H1 (cell line): Measurements from ENCODE around the gene PDE4C. TPM values are rescaled to one million over a fixed set of nuclear protein-coding genes. Genes with fewer than 3 reads are reported as not detected.

Experiments
- CTCF ChIA-PET: fragments of 300-600 bp; sonication (Branson Sonifier 250); formaldehyde crosslinking; loops from one replicate; lab custom pipeline; 2021; ENCODE audit not compliant: partially characterized antibody; lab: Charles Lee
- POLR2A ChIA-PET: fragments of 300-600 bp; sonication (Branson Sonifier 250); formaldehyde crosslinking; loops from one replicate; lab custom pipeline; 2021; ENCODE audit warnings: inconsistent platforms; ENCODE audit not compliant: partially characterized antibody; lab: Charles Lee
- DNase-seq, 2 experiments: peaks; one replicate each; pipeline versions ENCODE4 v3.0.0 to v3.0.0-alpha.2; 2010 to 2022; ENCODE audit warnings: low spot score in 2 of 2, low read depth in 1 of 2, mixed read lengths in 1 of 2
- FAIRE-seq: peaks from 2 replicates; lab custom pipeline; 2011; peaks lifted over from hg19 to GRCh38; lab: Jason Lieb, UNC
- H2AFZ ChIP-seq: 2 replicates; pipeline ENCODE4 v1.8.1; 2012; ENCODE audit warnings: low read length, inconsistent platforms
- H2AK5ac ChIP-seq: 2 replicates; pipeline ENCODE4 v1.6.1; 2013; ENCODE audit warnings: low read depth, low read length
- H2BK120ac ChIP-seq: replicated peaks from 2 replicates; pipeline ENCODE3; 2013; ENCODE audit warnings: low read depth, low read length, inconsistent platforms
- H2BK12ac ChIP-seq: 2 replicates; pipeline ENCODE4 v1.6.1; 2013; ENCODE audit warnings: low read depth, low read length
- H2BK15ac ChIP-seq: 2 replicates; pipeline ENCODE4 v1.6.1; 2013; ENCODE audit warnings: low read length
- H2BK20ac ChIP-seq: 2 replicates; pipeline ENCODE4 v1.6.1; 2013; ENCODE audit warnings: low read length
- H2BK5ac ChIP-seq: 2 replicates; pipeline ENCODE4 v1.6.1; 2013; ENCODE audit warnings: low read depth, low read length
- H3K14ac ChIP-seq: 2 replicates; pipeline ENCODE4 v1.6.1; 2013; ENCODE audit warnings: inconsistent platforms; ENCODE audit not compliant: insufficient read length
- H3K18ac ChIP-seq: 2 replicates; pipeline ENCODE4 v1.6.1; 2013; ENCODE audit warnings: low read length; ENCODE audit errors: extremely low read depth
- H3K23ac ChIP-seq: 2 replicates; pipeline ENCODE4 v1.6.1; 2013; ENCODE audit warnings: inconsistent platforms; ENCODE audit not compliant: insufficient read length
- H3K23me2 ChIP-seq: 2 replicates; pipeline ENCODE4 v1.6.1; 2013; ENCODE audit warnings: low read depth, low read length
- H3K27ac ChIP-seq: 2 replicates; pipeline ENCODE4 v1.6.1; 2011; ENCODE audit warnings: low read depth, low read length, inconsistent platforms
- H3K27me3 ChIP-seq, 4 experiments: replicated peaks in 1 of 4; 1 replicate in 1 of 4; 2 replicates in 3 of 4; pipeline versions ENCODE4 v1.6.1 to v1.8.1; 2011 to 2013; ENCODE audit warnings: low read length in 3 of 4, mild to moderate bottlenecking in 3 of 4, inconsistent platforms in 2 of 4, mixed read lengths in 2 of 4, moderate library complexity in 1 of 4; ENCODE audit not compliant: control insufficient read depth in 3 of 4, insufficient read depth in 3 of 4; ENCODE audit errors: extremely low read depth in 1 of 4
- H3K36me3 ChIP-seq, 4 experiments: 2 replicates each; pipeline versions ENCODE4 v1.6.1 to v1.8.1; 2011 to 2013; ENCODE audit warnings: mild to moderate bottlenecking in 4 of 4, low read length in 3 of 4, moderate library complexity in 2 of 4, control low read depth in 1 of 4, inconsistent platforms in 1 of 4; ENCODE audit not compliant: insufficient read depth in 4 of 4, control insufficient read depth in 2 of 4
- H3K4ac ChIP-seq: replicated peaks from 2 replicates; pipeline ENCODE3; 2013; ENCODE audit warnings: low read length, low read depth, mixed read lengths, inconsistent platforms; ENCODE audit not compliant: insufficient read length
- H3K4me1 ChIP-seq, 4 experiments: replicated peaks in 1 of 4; 1 replicate in 1 of 4; 2 replicates in 3 of 4; pipeline versions ENCODE4 v1.6.1 to v1.8.1; 2011 to 2013; ENCODE audit warnings: low read length in 3 of 4, inconsistent platforms in 2 of 4, mixed read lengths in 1 of 4; ENCODE audit not compliant: insufficient read depth in 4 of 4, control insufficient read depth in 3 of 4
- H3K4me2 ChIP-seq, 2 experiments: 2 replicates each; pipeline versions ENCODE4 v1.6.1 to v1.8.1; 2011 to 2013; ENCODE audit warnings: low read depth in 2 of 2, low read length in 2 of 2, control low read depth in 1 of 2, inconsistent platforms in 1 of 2, mild to moderate bottlenecking in 1 of 2; ENCODE audit not compliant: insufficient read depth in 1 of 2
- H3K4me3 ChIP-seq, 4 experiments: fragments of 200-600, 300-600 bp in 1 of 4; sonication (generic), shearing (Covaris generic), sonication (Bioruptor Twin) in 1 of 4; 2 replicates each; pipeline versions ENCODE4 v1.5.1 to v1.8.1; 2011 to 2016; ENCODE audit warnings: low read length in 4 of 4, low read depth in 3 of 4, control low read depth in 2 of 4, inconsistent platforms in 2 of 4, mild to moderate bottlenecking in 2 of 4, mixed read lengths in 1 of 4, moderate library complexity in 1 of 4; ENCODE audit not compliant: insufficient read depth in 2 of 4; ENCODE audit errors: extremely low read depth in 1 of 4
- H3K56ac ChIP-seq: replicated peaks from 2 replicates; pipeline ENCODE3; 2013; ENCODE audit warnings: low read depth, mild to moderate bottlenecking, mixed read lengths, low read length, inconsistent platforms; ENCODE audit not compliant: insufficient read length
- H3K79me1 ChIP-seq: 2 replicates; pipeline ENCODE4 v1.6.1; 2013; ENCODE audit warnings: low read depth, low read length, control low read depth
- H3K79me2 ChIP-seq, 2 experiments: 2 replicates each; pipeline versions ENCODE4 v1.6.1 to v1.8.1; 2012 to 2013; ENCODE audit warnings: low read length in 2 of 2, mild to moderate bottlenecking in 2 of 2, inconsistent platforms in 1 of 2; ENCODE audit not compliant: insufficient read depth in 2 of 2, control insufficient read depth in 1 of 2
- H3K9ac ChIP-seq, 4 experiments: replicated peaks in 1 of 4; 1 replicate in 1 of 4; 2 replicates in 3 of 4; pipeline versions ENCODE4 v1.6.1 to v1.8.1; 2011 to 2013; ENCODE audit warnings: low read depth in 3 of 4, low read length in 3 of 4, control low read depth in 2 of 4, mild to moderate bottlenecking in 2 of 4, moderate library complexity in 2 of 4, inconsistent platforms in 1 of 4; ENCODE audit errors: extremely low read depth in 1 of 4
- H3K9me3 ChIP-seq, 2 experiments: 2 replicates each; pipeline versions ENCODE4 v1.6.1 to v1.8.1; 2012 to 2013; ENCODE audit warnings: mild to moderate bottlenecking in 2 of 2, moderate library complexity in 2 of 2, control low read depth in 1 of 2, inconsistent platforms in 1 of 2, low read depth in 1 of 2, low read length in 1 of 2, mixed read lengths in 1 of 2; ENCODE audit not compliant: insufficient read depth in 2 of 2
- H4K20me1 ChIP-seq, 2 experiments: replicated peaks in 1 of 2; 2 replicates each; pipeline versions ENCODE3 to v1.8.1; 2011 to 2013; ENCODE audit warnings: inconsistent platforms in 2 of 2, low read length in 2 of 2, mild to moderate bottlenecking in 1 of 2; ENCODE audit not compliant: insufficient read depth in 2 of 2, control insufficient read depth in 1 of 2
- H4K5ac ChIP-seq: 2 replicates; pipeline ENCODE4 v1.6.1; 2013; ENCODE audit warnings: low read length, low read depth, mixed read lengths, inconsistent platforms; ENCODE audit not compliant: insufficient read length
- H4K8ac ChIP-seq: 2 replicates; pipeline ENCODE4 v1.8.0; 2013; ENCODE audit warnings: mild to moderate bottlenecking, moderate library complexity, low read length, inconsistent platforms; ENCODE audit not compliant: insufficient read depth; ENCODE audit errors: extremely low read depth
- H4K91ac ChIP-seq: replicated peaks from 2 replicates; pipeline ENCODE3; 2013; ENCODE audit warnings: low read length, mixed read lengths, inconsistent platforms; ENCODE audit not compliant: insufficient read length
- ATF3 ChIP-seq: IDR thresholded peaks from 2 replicates; pipeline ENCODE4 v1.6.1; 2011; ENCODE audit warnings: low read depth, mild to moderate bottlenecking, low read length; ENCODE audit not compliant: insufficient read depth
- BACH1 ChIP-seq: IDR thresholded peaks from 2 replicates; pipeline ENCODE4 v1.6.1; 2012; ENCODE audit warnings: low read length, improper control_type of control experiment
- CHD1 ChIP-seq: IDR thresholded peaks from 2 replicates; pipeline ENCODE4 v1.6.1; 2012; ENCODE audit warnings: low read depth, low read length, improper control_type of control experiment
- CHD2 ChIP-seq: IDR thresholded peaks from 2 replicates; pipeline ENCODE4 v1.6.1; 2012; ENCODE audit warnings: low read length, improper control_type of control experiment
- KDM1A ChIP-seq: fragments of 200-600, 300-600 bp; sonication (generic); IDR thresholded peaks from 2 replicates; pipeline ENCODE4 v1.7.1; 2016; ENCODE audit warnings: mild to moderate bottlenecking, low read length, borderline replicate concordance
- PHF8 ChIP-seq: fragments of 200-600 bp; sonication (generic); conservative IDR thresholded peaks from 2 replicates; pipeline ENCODE4 v1.7.1; 2012; ENCODE audit warnings: low read depth, mild to moderate bottlenecking, inconsistent platforms, low read length, moderate library complexity
- POLR2A ChIP-seq, 2 experiments: IDR thresholded peaks; 1 replicate in 1 of 2; 2 replicates in 1 of 2; pipeline ENCODE4 v1.6.1; 2011; ENCODE audit warnings: low read depth in 2 of 2, low read length in 2 of 2, mild to moderate bottlenecking in 2 of 2; ENCODE audit errors: control extremely low read depth in 1 of 2
- POLR2AphosphoS5 ChIP-seq: IDR thresholded peaks from 2 replicates; pipeline ENCODE4 v1.6.1; 2011; ENCODE audit warnings: low read depth, low read length
- POU5F1 ChIP-seq: IDR thresholded peaks from 2 replicates; pipeline ENCODE4 v1.6.1; 2011; ENCODE audit warnings: low read depth, mild to moderate bottlenecking, low read length, moderate library complexity
- SAP30 ChIP-seq: fragments of 300-600 bp; sonication (generic); IDR thresholded peaks from 2 replicates; pipeline ENCODE4 v1.7.1; 2012; ENCODE audit warnings: low read length, moderate library complexity, mild to moderate bottlenecking, inconsistent platforms; ENCODE audit not compliant: insufficient read depth, insufficient replicate concordance
- SP1 ChIP-seq: IDR thresholded peaks from 2 replicates; pipeline ENCODE4 v1.6.1; 2011; ENCODE audit warnings: low read depth, low read length
- YY1 ChIP-seq: IDR thresholded peaks from 2 replicates; pipeline ENCODE4 v1.6.1; 2011; ENCODE audit warnings: low read depth, mild to moderate bottlenecking, low read length
- WGBS, 2 experiments: shearing (Covaris generic) in 1 of 2; methylation state at CpG; one replicate each; pipeline versions ENCODE4 v1.1.6 to v1.1.7; 2013 to 2015; ENCODE audit warnings: low lambda C conversion rate in 2 of 2, mixed read lengths in 2 of 2, inconsistent platforms in 1 of 2, low coverage in 1 of 2, missing lambda C conversion rate in 1 of 2; ENCODE audit not compliant: insufficient replicate concordance in 2 of 2, insufficient coverage in 1 of 2, insufficient read length in 1 of 2; ENCODE audit errors: extremely low coverage in 1 of 2, missing lambda C conversion rate in 1 of 2; 5-methylcytosine and 5-hydroxymethylcytosine counted together
- polyA plus RNA-seq, 7 experiments: library from polyadenylated mRNA; depleted of rRNA in 3 of 7; stranded (reverse) in 5 of 7; unstranded in 2 of 7; fragments of >200 nt in 5 of 7; fragments of 200-250 nt in 2 of 7; gene quantifications; 1 replicate in 5 of 7; 2 replicates in 1 of 7; 4 replicates in 1 of 7; pipeline versions ENCODE4 v1.2.1 to v1.2.3, GENCODE V29; 2011 to 2013; ENCODE audit warnings: missing spikeins in 2 of 7, mixed read lengths in 2 of 7
- total RNA-seq: library from RNA; stranded (reverse); fragmentation: NEBNext Ultra II Directional; extraction: Animal tissue kit (Norgen Biotek cat#: 25700); gene quantifications from 2 replicates; pipeline ENCODE4 v1.2.1, GENCODE V29; 2021

The PDE4C gene
- total and polyA plus RNA-seq, 2 of the 8 experiments (the other 6 are each of a cell fraction or from before 2014, with no cell fraction given), result 2.7 to 3.1 TPM

GRCh38 chr19:18220632-18221275 lies 5.5 kb downstream of the PDE4C start:
- Histone ChIP-seq H2AFZ (peak overlapping the region; percentile 15; the same call in 1 of the 2 replicates), H3K4me2 (peak overlapping the region; percentile 61)
- 13% methylated on average over 14 of the region's 33 CpGs; no CpG with 5 or more reads in 1 of the 2 experiments for WGBS, 2 experiments
- TF ChIP-seq POLR2A (IDR thresholded peaks at IDR 0.05; ENCODE audit: control extremely low read depth in 1 of 2, low read depth in 2 of 2, low read length in 2 of 2), result peak in 1 of 2 experiments; percentile 37; a peak in 1 of 3 replicates
- TF ChIP-seq SAP30, result no peak
- no peak for TF ChIP-seq KDM1A
- no peak for TF ChIP-seq POU5F1
- no peak for TF ChIP-seq CHD2
- no peak for TF ChIP-seq BACH1
- 0 out of 2 replicates have a peak, but pooled peaks have one; percentile 44 for TF ChIP-seq SP1
- TF ChIP-seq POLR2AphosphoS5, result peak; percentile 28; the same call in 1 of the 2 replicates
- no peak for TF ChIP-seq ATF3
- no peak for TF ChIP-seq YY1
- TF ChIP-seq PHF8, result no peak
- TF ChIP-seq CHD1, result no peak

More at GRCh38 chr19:18220632-18221275, 5.5 kb downstream of the PDE4C start:
- no peak overlapping the region for H2BK120ac ChIP-seq
- H2BK15ac ChIP-seq, result no peak overlapping the region
- H4K8ac ChIP-seq, result peak overlapping the region; percentile 20; the same call in 1 of the 2 replicates
- ChIA-PET POLR2A (interaction anchor here (0.7 to 6.5 kb wide), 8 partner anchors 11 to 111 kb away, joined by 3 to 59 read pairs (median 4); partner anchors contain the start of genes JUND and RAB3A), CTCF (interaction anchor here (0.9 to 8.3 kb wide), 14 partner anchors 11 to 517 kb away, joined by 3 to 87 read pairs (median 5); partner anchors contain the start of gene RAB3A)
- no peak for FAIRE-seq
- H2BK5ac ChIP-seq, result no peak overlapping the region
- H4K91ac ChIP-seq, result peak overlapping the region; percentile 81
- no peaks in the 10 kb centered on the region for H3K36me3 ChIP-seq
- peak overlapping the region; percentile 84; the same call in 1 of the 2 replicates for H2BK12ac ChIP-seq
- H3K27me3 ChIP-seq, result peaks cover 7 to 10% (median 9%) of the 10 kb centered on the region in 4 experiments; a peak in 6 of 7 replicates
- no peaks in the 10 kb centered on the region for H3K79me2 ChIP-seq
- 0 out of 7 replicates have a peak overlapping the region, but pooled peaks of 1 of the 4 experiments have one; percentile 22 for H3K9ac ChIP-seq
- no peak overlapping the region for H3K56ac ChIP-seq
- no peak overlapping the region for H3K23ac ChIP-seq
- H2AK5ac ChIP-seq, result no peak overlapping the region
- no peak overlapping the region for H3K27ac ChIP-seq
- H3K18ac ChIP-seq, result peak overlapping the region; percentile 48; the same call in 1 of the 2 replicates
- H3K9me3 ChIP-seq, result no peaks in the 10 kb centered on the region
- no peak overlapping the region for H4K5ac ChIP-seq
- H3K4me1 ChIP-seq, result peaks cover 0 to 19% (median 13%) of the 10 kb centered on the region in 4 experiments; a peak in 6 of 7 replicates
- H3K79me1 ChIP-seq, result no peaks in the 10 kb centered on the region
- no peak overlapping the region for H2BK20ac ChIP-seq
- no peak overlapping the region for H3K14ac ChIP-seq
- no peaks in the 10 kb centered on the region for H4K20me1 ChIP-seq
- H3K4me3 ChIP-seq, result peak overlapping the region in 2 of 4 experiments; percentile 17 to 50; a peak in 3 of 8 replicates
- DNase-seq, result peak in 1 of 2 experiments; percentile 98
- H3K23me2 ChIP-seq, result peaks cover 13% of the 10 kb centered on the region
- H3K4ac ChIP-seq, result no peak overlapping the region
